Esophagus muscularis mucosa (tissue), 4 donors: ENCODE measurements around the gene CREB3. TPM values are rescaled to one million over a fixed set of nuclear protein-coding genes. Genes with fewer than 3 reads are reported as not detected.

Source experiments
- DNase-seq: peaks from one replicate; pipeline ENCODE4 v3.0.0-alpha.2; 2017; ENCODE audit errors: extremely low spot score
- H3K27ac ChIP-seq, 4 donors: fragments of 200-600 bp; sonication (generic); replicated peaks in 1 of 4; 1 replicate in 3 of 4; 2 replicates in 1 of 4; pipeline ENCODE4 v1.5.1; 2016 to 2019; ENCODE audit warnings: mild to moderate bottlenecking in 1 of 4
- H3K27me3 ChIP-seq, 4 donors: fragments of 200-600 bp; sonication (generic); one replicate each; pipeline versions ENCODE4 v1.5.1 to v1.6.0; 2016 to 2019
- H3K36me3 ChIP-seq, 4 donors: fragments of 200-600 bp; sonication (generic); one replicate each; pipeline ENCODE4 v1.5.1; 2016 to 2019
- H3K4me1 ChIP-seq, 4 donors: fragments of 200-600 bp; sonication (generic); one replicate each; pipeline ENCODE4 v1.5.1; 2016 to 2019
- H3K4me3 ChIP-seq, 4 donors: fragments of 200-600 bp; sonication (generic); 1 replicate in 2 of 4; 2 replicates in 2 of 4; pipeline ENCODE4 v1.5.1; 2016 to 2019; ENCODE audit warnings: mild to moderate bottlenecking in 4 of 4, moderate library complexity in 1 of 4
- H3K9me3 ChIP-seq, 4 donors: fragments of 200-600 bp; sonication (generic); 1 replicate in 3 of 4; 2 replicates in 1 of 4; pipeline ENCODE4 v1.5.1; 2016 to 2019
- CTCF ChIP-seq, 3 experiments: fragments of 200-600 bp in 2 of 3; fragments of 450-650 bp in 1 of 3; sonication (generic) in 2 of 3; IDR thresholded peaks; one replicate each; pipeline ENCODE4 v1.5.1; 2017 to 2019; ENCODE audit warnings: antibody characterized with exemption in 3 of 3, mild to moderate bottlenecking in 2 of 3, moderate library complexity in 1 of 3
- EP300 ChIP-seq: sonication (generic); formaldehyde crosslinking; IDR thresholded peaks from one replicate; pipeline ENCODE4 v1.6.1; 2017; ENCODE audit warnings: antibody characterized with exemption
- POLR2A ChIP-seq: fragments of 450-650 bp; IDR thresholded peaks from one replicate; pipeline ENCODE4 v1.6.1; 2017; ENCODE audit warnings: antibody characterized with exemption, moderate library complexity, mild to moderate bottlenecking, low read depth
- POLR2AphosphoS5 ChIP-seq, 2 donors: sonication (generic); formaldehyde crosslinking; IDR thresholded peaks; one replicate each; pipeline ENCODE4 v1.6.1; 2017; ENCODE audit warnings: antibody characterized with exemption in 2 of 2
- WGBS: methylation state at CpG from one replicate; pipeline ENCODE4 v1.1.5; 2018; 5-methylcytosine and 5-hydroxymethylcytosine counted together
- intact Hi-C: fragments of 100-400 bp; cut with DNase I; formaldehyde crosslinking; loops from one replicate; pipeline ENCODE4 v1.15.1; 2023
- total RNA-seq, 4 donors: library from RNA; depleted of rRNA; stranded (reverse); fragments of >200 nt; gene quantifications; one replicate each; pipeline versions ENCODE4 v1.1.0 to v1.2.1, GENCODE V29; 2016

The CREB3 gene
- total RNA-seq, 4 donors from 2014 or later = 65.6 to 97.3 (median 85.4) TPM

- Histone ChIP-seq H3K9me3 (no peaks in the 10 kb centered on the region), H3K4me3 (no peak overlapping the region), H3K4me1 (peaks cover 0 to 14% (median 0%) of the 10 kb centered on the region in 4 donors), H3K36me3 (peaks cover 98 to 100% (median 100%) of the 10 kb centered on the region in 4 donors), H3K27ac (peak overlapping the region; percentile 69 to 98 (median 96)), H3K27me3 (no peaks in the 10 kb centered on the region)
- no peak for DNase-seq
- WGBS = 89% methylated on average over 6 of the region's 7 CpGs
- TF ChIP-seq POLR2AphosphoS5 (IDR thresholded peaks at IDR 0.05) = no peak
- TF ChIP-seq POLR2A = no peak
- no peak for TF ChIP-seq CTCF (IDR thresholded peaks at IDR 0.05)
- no peak for TF ChIP-seq EP300
- intact Hi-C loops = no loop called here
Measured at GRCh38 chr9:35705836-35706430, 26.5 kb upstream of the CREB3 start.

GRCh38 chr9:35706951-35707350 is 25.5 kb upstream of the CREB3 start:
- Histone ChIP-seq H3K27me3 (no peaks in the 10 kb centered on the region), H3K27ac (peak overlapping the region; percentile 69 to 98 (median 96)), H3K9me3 (no peaks in the 10 kb centered on the region), H3K4me3 (no peak overlapping the region), H3K4me1 (peaks cover 0 to 9% (median 0%) of the 10 kb centered on the region in 4 donors), H3K36me3 (peaks cover 98 to 100% (median 100%) of the 10 kb centered on the region in 4 donors)
- intact Hi-C loops = no loop called here
- 87% methylated on average over 6 of the region's 10 CpGs for WGBS
- DNase-seq = no peak
- TF ChIP-seq POLR2AphosphoS5 (IDR thresholded peaks at IDR 0.05) (no peak), POLR2A (no peak)

- Histone ChIP-seq H3K4me3 (no peak overlapping the region), H3K9me3 (no peaks in the 10 kb centered on the region), H3K27ac (peak overlapping the region; percentile 69 to 98 (median 96)), H3K27me3 (no peaks in the 10 kb centered on the region), H3K4me1 (peaks cover 0 to 9% (median 0%) of the 10 kb centered on the region in 4 donors), H3K36me3 (peaks cover 98 to 100% (median 100%) of the 10 kb centered on the region in 4 donors)
- 91% methylated on average over 4 of the region's 4 CpGs for WGBS
- no peak for TF ChIP-seq POLR2A
- no peak for TF ChIP-seq EP300
- no peak for TF ChIP-seq POLR2AphosphoS5 (IDR thresholded peaks at IDR 0.05)
- TF ChIP-seq CTCF (IDR thresholded peaks at IDR 0.05) = no peak
- intact Hi-C loops = no loop called here
- DNase-seq = no peak
Measured at GRCh38 chr9:35708146-35708545, 24.3 kb upstream of the CREB3 start.

GRCh38 chr9:35710818-35711500 is 21.5 kb upstream of the CREB3 start:
- H3K27me3 ChIP-seq = no peaks in the 10 kb centered on the region
- no peaks in the 10 kb centered on the region for H3K9me3 ChIP-seq
- H3K4me3 ChIP-seq = no peak overlapping the region
- peaks cover 0 to 30% (median 13%) of the 10 kb centered on the region in 4 donors for H3K4me1 ChIP-seq
- H3K27ac ChIP-seq = peak overlapping the region; percentile 71 to 98 (median 76)
- 82% methylated on average over 5 of the region's 7 CpGs for WGBS
- no peak for DNase-seq
- peaks cover 97 to 100% (median 100%) of the 10 kb centered on the region in 4 donors for H3K36me3 ChIP-seq
- TF ChIP-seq EP300 (no peak), CTCF (IDR thresholded peaks at IDR 0.05) (no peak), POLR2A (no peak), POLR2AphosphoS5 (IDR thresholded peaks at IDR 0.05) (no peak)
- intact Hi-C loops = no loop called here
